ENCODE results near the gene PACRG.

GRCh38 chr6:163036160-163036645, 308.4 kb downstream of the PACRG start:
- TF ChIP-seq CTCF (IDR thresholded peaks at IDR 0.05 in 2 of 3, conservative IDR thresholded peaks at IDR 0.05 in 1 of 3; ENCODE audit: control insufficient read depth in 2 of 3, extremely low read depth in 1 of 3, insufficient read depth in 1 of 3, low read depth in 3 of 3, low read length in 3 of 3) (no peak), USF2 (IDR thresholded peaks at IDR 0.05; ENCODE audit: borderline replicate concordance, low read depth, low read length) (no peak), SP1 (IDR thresholded peaks at IDR 0.05; ENCODE audit: low read depth, low read length) (no peak), CHD2 (IDR thresholded peaks at IDR 0.05; ENCODE audit: borderline replicate concordance, low read depth, low read length) (no peak), ASH2L (IDR thresholded peaks at IDR 0.05; ENCODE audit: borderline replicate concordance, low read depth) (no peak), PBX3 (IDR thresholded peaks at IDR 0.05; ENCODE audit: insufficient replicate concordance, low read depth, low read length) (no peak), ETV6 (conservative IDR thresholded peaks at IDR 0.05 in 1 of 2, IDR thresholded peaks at IDR 0.05 in 1 of 2; ENCODE audit: borderline replicate concordance in 1 of 2, low read depth in 1 of 2) (no peak), WRNIP1 (IDR thresholded peaks at IDR 0.05; ENCODE audit: borderline replicate concordance, low read depth, low read length) (no peak)
